NCI-H2107 (cell line): ENCODE results near the gene RPP25.

Experiments
- DNase-seq: peaks from one replicate; lab custom pipeline; 2025; lab: John Stamatoyannopoulos, UW

Gene RPP25, protein sequence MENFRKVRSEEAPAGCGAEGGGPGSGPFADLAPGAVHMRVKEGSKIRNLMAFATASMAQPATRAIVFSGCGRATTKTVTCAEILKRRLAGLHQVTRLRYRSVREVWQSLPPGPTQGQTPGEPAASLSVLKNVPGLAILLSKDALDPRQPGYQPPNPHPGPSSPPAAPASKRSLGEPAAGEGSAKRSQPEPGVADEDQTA

DNA sequence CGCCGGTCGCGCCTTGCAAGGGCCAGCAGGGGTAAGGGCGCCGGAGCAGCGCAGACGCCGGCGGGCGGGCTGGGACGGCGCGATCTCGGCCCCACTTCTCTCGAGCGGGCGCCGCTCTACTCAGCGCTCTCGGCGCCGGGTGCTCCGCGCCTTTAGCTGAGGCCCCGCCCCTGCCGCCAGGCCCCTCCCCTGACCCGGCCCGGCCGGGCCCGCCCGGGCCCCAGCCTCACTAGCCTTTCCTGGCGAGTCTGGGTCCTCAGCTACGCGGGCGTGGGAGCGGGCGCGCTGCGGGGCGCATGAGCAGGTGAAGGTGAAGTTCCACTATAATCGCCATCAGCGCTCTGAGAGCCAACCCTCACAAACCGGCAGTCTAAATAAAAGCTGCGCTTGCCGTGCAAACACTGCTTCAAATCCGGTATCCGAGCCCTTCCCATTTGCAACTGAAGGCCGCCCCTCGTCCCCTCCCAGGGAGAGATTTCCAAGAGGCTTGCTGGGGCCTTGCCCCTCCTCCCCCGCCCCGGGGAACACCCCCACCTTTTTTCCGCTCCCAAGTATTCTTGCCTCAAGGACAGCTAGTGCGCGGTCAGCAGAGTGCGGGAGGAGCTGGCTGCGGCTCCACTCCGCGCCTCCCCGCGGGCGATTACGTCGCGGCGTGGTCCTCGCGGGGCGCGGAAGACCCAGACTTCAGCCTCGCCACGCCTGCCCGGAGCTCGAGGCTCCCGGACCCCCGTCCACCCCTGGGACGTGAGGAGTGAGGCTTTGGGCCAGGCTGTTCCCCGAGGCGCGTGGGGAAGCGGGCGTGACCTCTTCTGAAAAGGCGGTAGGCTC is at the start of gene RPP25:
Gene RPP25 (minus strand): TSS at position 125 of the 828 bp plus-strand sequence. CDS start 189 bp downstream, outside the sequence.
- no peak for DNase-seq

DNA sequence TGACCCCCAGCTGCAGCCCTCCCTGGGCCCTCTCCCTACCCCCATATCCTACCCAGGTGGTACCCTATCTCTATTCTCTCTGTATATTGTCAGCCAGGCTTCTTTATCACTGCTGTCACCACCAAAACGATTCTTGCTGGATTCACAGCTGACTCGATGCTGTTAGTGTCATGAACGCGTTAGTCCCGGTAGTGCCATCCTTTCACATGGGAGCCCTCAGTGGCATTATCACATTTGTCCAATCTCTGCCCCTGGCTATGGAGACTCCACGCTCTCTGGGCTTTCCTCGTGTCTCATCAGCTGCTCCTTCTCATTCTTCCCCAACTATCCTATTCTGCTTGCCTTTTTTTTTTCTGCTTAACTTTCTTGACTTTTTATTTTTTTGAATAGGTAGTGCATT is 45.8 kb upstream of the RPP25 start:
- DNase-seq: no peak

DNA sequence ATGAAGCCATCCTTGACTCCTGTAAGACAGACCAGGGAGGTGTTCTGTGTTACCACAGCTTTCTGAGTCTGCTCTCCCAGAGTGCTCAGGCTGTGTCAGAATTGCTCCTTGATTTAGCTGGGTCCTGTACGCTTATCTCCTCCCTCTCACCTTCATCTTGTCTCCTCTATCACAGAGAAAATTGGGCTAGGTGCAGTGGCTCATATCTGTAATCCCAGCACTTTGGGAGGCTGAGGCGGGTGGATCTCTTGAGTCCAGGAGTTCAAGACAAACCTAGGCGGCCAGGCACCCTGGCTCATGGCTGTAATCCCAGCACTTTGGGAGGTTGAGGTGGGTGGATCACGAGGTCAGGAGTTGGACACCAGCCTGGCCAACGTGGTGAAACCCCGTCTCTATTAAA is 44.7 kb upstream of the RPP25 start:
- no peak for DNase-seq

DNA sequence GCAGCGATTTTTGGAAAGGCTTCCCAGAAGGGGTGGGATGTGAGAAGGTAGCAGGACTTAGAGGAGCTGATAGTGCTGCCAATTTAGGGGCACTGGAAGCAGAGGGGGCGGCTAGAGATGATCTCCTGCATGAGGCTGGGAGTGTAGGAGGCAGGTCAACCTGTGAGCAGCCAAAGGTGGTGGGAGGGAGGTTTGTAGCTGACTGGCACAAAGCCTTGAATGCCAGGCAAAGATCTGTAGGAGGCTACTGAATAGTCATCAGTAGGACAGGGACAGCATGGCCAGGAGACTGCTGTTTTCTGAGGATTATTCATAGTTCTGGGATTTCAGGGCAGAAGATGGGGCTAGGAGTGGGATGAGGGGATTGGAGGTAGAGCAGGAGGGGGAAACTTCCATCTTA is 41.0 kb upstream of the RPP25 start:
- no peak for DNase-seq

DNA sequence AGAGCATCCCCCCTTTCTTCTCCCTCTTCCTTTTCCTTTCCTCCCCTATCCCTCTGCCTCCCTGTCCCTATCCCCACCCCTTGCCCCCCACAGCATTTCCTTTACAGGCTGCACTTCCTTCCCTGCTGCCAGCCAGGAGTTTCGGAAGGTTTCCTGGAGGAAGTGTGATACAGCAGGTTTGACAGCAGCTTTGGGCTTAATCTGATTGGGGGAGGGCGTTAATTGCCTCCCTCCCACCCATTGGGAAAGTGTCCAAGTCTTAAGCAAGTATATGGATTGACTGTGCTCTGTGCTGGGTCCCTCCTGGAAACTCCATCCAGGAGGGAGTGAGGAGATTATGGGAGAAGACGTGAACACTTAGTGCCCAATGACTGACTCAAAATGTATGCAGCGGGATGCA is 40.6 kb upstream of the RPP25 start:
- DNase-seq: no peak

DNA sequence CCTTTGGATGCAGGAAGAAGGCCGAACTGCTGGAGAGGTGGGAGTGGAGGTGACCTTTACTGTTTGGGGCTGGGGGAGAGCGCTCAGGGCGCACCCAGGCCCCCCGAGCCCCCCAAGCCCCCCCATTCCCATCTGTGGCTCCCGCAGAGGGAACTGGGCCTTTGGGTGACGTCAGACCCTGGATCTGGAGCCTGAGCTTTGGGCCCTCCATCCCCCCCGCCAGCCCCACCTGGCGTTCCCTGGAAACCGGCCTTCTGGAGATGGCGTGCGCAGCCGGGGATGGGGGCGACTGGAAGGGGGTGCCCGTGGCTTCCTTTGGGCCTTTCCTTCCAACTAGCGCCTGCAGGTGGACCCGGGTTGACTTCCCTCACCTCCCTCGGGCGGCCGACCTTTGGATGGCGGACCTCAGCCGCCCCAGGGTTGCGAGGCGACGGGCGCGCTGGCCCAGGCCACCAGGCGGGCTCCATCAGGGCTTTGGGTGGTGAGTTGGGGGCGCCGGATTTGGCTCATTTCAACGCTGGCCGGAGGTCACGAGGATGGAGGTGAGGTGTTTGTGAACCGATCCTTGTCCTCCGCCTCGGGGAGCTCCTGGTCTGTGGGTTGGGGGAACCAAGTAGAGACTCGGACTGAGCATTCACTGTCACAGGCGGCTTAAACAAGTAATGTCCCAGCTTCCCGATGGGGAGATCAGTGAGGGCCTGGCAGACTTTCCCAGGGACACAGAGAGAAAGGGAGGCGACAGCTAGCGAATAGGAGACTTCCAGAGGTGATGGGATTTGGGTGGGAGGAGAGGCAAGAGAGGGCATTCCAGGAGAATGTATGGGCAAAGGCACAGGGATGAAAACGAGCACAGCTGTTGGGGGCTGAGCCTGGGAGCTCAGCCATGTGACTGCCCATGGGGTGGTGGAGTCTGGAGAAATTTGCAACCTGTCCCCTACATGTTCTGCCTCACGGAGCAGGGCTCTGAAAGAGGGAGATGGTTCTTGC is 39.5 kb upstream of the RPP25 start:
- DNase-seq: peak; percentile 26

DNA sequence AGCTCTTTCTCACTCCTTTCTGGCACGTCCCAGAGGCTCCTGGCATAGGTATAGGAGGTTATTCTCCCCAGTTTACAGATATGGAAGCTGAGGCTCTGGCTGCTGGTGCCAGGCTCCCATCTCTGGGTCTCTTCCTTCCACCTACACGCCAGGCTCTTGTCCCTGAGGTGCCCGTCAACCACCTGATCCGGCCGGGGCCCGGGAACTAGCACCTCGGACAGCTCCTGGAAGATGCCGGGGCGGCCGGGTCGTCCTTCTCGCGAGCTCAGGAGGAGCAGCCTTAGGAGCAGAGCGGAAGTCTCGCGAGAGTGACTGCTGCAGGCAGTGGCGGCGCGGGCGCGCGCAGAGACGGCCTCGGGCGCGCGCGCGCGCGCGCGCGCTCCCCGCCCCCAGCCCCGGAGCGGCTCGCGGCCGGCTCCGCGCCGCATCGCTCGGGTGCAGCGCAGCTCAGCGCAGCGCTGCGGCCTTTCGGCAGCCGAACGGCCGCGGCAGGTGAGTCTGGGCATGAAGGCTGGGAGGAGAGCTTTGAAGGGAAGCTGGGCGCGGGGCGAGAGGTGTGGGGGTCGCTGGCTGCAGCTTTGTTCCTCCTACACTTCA is 38.7 kb upstream of the RPP25 start, which contains the start of gene SCAMP5:
Gene SCAMP5 (plus strand): TSS at position 382 of the 597 bp plus-strand sequence. CDS start 16,277 bp downstream, outside the sequence.
- DNase-seq: peak; percentile 84

DNA sequence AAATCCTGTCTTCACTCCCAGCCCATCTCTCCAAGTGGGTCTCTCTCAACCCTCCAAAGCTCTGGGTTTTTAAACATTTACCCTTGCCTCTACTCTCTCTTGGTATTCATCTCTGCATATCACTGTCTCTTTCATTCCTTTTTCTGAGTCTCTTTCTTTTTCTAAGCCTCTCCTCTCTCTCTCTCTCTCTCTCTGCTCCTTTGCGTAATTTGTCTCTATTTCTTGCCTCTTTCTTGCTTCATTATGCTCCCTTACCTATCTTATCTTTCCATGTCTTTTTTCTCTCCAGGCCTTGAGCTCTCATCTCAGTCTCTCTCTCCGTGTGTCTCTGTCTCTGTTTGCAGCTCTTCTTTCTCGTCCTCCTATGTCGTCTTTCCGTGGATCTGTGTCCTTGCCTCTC is 38.1 kb upstream of the RPP25 start:
- DNase-seq: no peak

DNA sequence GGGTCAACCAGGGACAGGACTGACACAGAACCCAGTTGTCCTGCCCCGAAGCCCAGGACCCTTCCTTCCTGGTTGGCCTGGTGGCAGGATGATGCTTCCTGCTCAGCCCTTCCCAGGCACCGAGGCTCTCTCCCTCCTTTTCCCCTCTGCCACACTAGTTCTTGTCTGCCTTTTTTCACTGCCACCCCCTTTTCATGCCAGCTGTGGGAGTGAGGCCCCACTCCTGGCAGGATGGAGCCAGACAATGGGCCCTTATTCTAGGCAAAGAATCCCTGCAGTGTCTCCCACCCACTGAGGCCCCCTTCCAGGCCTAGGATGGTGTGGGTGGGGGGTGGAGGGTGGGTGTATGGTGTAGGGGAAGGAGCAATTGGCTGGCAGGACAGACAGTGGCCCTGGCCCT is 37.7 kb upstream of the RPP25 start:
- DNase-seq: no peak

DNA sequence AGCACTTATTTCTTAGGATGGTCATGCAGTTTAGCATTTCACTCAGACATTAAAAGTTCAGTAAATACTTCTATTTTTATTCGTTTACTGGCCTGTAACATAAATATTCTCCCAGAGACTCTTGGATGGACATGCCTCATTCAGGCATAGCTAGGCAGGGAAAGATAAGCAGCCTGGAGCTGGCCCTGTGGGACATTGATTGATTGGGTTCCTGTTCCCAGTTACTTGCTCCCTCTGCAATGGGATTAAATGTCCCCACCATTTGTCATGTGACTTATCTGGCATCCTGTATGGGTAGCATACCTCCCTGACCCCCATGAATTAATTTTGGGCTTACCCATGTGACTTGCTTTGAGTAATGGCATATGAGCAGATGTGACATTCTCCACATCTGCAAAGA is 36.0 kb upstream of the RPP25 start:
- no peak for DNase-seq

DNA sequence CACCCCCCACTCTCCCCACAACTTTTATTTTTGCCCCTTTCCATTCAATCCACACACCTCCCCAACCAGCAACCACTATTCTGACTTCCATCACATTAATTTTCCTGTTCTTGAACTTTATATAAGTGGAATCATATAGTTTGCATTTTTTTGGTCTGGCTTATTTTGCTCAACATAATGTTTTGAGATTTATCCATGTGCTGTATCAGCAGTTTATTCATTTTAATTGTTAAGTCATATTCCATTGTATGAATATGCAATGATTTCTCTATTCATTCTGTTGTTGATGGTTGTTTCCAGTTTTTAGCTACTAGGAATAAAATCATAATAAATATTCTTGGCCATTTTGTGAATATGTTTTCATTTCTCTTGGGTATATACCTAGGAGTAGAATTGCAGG is 33.0 kb upstream of the RPP25 start:
- no peak for DNase-seq

DNA sequence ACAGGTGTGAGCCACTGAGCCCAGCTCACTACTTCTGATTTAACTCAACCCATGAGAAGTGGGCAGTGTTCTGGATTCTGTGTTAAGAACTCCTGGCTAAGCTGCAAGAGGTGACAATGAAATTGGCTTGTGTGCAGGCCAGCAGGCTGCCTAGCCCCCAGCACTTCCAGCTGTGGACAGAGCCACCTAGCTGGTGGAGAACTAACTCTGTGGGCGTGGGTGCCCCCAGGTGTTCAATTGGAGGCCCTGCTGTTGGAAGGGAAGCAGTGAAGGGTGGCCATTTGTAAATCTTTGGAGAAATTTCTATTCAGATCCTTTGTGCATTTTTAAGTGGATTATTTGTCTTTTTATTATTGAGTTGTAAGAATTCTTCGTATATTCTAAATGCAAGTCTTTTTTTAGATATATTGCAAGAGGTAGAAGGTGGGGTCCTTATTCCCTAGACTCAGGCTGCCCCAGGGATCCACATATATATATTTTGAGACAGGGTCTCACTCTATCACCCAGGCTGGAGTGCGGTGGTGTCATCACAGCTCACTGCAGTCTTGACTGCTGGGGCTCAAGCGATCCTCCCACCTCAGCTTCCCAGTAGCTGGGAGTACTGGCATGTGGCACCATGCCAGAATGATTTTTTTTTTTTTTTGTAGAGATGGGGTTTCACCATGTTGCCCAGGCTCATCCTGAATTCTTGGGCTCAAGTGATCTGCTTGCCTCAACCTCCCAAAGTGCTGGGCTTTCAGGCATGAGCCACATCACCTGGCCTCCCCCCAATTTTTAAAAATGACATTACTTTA is 31.6 kb upstream of the RPP25 start:
- DNase-seq: no peak

DNA sequence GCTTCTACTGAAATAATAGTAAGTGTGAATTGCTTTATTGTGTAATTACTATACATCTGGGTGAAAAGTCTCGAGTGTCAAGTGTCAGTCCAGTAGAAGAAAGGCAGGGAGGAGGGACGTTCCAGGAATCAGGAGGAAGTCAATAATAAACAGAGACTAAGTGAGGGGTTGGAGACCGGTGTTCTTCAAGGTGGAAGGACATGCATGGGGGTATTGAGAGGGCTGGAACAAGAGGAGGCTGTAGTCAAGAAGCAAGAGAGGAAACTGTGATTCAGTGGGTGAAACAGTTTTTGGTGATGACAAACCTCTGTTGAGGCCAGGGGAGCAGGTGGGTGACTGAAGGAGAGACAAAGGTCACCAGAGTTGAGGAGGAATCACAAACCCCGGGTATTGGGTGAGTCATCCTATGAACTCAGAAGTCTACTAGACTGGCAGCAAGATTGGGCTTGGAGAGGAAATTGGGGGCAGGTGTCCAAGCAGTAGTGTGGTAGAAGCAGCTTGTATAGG is 27.2 kb upstream of the RPP25 start:
- no peak for DNase-seq

DNA sequence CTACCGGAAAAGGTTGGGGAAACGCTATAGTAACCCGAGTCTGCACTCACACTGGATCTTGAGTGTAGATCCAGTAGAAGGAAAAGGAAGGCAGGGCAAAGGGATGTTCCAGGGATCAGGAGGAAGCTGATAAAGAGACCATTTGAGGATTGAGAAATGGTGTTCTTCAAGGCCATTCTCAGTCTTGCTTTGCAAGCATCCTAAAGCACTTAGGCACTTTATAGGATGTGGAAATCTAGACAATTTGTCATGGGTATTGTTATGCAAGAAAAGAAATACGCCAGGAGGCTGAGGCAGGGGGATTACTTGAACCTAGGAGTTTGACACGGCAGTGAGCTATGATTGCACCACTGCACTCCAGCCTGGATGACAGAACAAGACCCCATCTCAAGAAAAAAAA is 25.6 kb upstream of the RPP25 start:
- DNase-seq: no peak

DNA sequence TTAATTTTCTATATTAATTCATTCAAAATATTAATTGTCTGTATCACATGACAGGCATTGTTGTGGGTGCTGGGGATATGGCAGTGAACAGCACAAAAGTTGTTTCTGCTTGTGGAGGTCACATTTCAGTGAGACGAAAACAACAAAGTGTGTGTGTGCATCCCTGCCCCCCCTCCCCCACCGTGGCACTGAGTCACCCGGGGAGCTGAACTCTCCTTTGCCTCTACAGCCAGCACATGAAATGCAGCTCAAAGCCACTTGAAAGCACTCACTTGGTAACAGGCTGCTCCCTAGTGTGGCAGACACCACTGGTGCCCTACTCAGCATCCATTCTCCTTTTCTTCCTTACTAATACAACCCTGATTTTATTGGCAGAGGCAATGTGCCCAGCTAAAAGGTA is 21.9 kb upstream of the RPP25 start:
- DNase-seq: peak; percentile 18

DNA sequence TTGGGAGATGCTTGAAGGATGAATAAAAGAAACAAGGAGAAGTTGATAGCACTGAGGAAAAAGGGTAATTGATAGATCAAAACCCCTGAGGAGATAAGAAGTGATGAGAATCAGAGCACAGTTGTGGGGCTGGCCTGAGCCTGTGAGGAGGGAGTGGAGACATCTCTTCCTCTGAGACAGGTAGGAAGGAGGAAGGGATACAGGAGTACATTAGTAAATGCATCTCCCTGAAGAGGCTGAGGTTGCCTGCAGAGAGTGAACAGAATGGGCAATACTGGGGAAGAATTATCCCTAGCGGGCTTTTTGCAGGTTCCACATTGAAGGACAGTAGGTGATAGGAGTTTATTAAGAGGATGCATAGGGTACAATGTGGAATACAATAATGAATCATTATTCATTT is 21.5 kb upstream of the RPP25 start:
- DNase-seq: no peak

DNA sequence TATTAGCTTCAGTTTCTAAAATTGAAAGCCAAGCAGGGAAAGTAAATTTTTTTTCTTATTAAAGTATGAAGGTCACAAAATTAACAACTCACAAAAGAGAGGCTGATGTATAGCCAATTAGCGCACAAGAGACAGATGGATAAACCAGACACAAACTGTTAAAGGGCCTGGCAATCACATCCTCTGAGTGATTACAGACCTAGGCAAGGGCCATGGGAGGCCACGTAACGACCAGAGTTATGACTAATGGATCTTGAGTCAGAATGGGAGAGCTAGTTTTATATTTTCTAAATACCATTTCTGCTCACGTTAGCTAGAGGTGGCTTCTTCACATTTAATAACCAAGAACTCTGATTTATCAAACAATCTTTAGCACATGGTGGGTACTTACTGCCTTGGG is 21.0 kb upstream of the RPP25 start:
- no peak for DNase-seq

DNA sequence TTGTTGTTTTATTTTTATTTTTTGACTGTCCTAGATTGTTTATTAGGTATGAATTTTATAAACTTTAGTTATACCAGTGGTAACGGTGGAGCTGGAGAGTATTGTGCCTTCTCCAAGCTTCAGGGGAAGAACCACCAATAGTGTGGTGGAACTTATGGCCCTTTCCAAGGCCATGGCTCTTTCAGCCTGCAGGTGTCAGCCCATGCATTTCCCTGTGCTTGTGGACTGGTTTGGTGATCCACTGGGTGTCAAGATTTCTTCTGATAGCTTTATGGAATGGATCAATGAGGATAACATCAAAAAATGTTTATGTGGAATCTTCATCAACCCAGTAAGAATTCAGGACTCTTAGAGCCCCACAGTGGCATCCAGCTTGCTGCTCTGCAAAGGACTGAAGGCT is 19.6 kb upstream of the RPP25 start:
- no peak for DNase-seq

DNA sequence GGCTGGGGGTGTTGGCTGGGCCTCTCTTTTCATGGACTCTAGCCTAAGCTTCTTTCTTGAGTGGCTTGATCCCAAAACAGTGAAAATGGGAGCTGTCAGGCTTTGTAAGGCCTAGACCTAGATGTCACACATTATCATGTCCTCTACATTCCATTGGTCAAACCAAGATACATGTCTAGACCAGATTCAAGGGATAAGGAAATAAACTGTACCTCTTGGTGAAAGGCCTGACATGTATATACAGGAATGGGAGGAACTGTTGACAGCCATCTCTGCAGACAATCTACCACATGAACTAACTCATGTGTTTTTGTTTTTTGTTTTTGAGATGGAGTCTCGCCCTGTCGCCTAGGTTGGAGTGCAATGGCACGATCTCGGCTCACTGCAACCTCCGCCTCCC is 11.1 kb upstream of the RPP25 start:
- DNase-seq: no peak

DNA sequence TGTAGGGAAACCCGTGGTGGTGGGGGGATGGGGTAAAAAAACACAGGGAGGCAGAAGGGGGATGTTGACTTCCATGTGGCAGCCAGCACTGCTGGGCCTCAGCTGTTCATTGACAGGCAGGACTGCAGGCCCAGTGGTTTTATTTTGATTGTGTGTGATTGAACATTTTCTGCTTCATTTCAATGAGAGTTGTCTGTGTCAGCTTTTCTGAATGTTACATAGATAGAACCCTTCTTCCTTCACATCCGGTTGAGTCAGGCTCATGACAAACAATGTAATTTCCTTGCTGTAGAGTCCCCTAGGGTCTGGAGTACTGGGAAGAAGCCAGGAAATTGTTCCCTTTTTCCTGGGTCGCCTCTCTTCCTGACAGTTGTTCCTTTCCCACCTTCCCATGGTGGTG is 8.2 kb upstream of the RPP25 start:
- no peak for DNase-seq

DNA sequence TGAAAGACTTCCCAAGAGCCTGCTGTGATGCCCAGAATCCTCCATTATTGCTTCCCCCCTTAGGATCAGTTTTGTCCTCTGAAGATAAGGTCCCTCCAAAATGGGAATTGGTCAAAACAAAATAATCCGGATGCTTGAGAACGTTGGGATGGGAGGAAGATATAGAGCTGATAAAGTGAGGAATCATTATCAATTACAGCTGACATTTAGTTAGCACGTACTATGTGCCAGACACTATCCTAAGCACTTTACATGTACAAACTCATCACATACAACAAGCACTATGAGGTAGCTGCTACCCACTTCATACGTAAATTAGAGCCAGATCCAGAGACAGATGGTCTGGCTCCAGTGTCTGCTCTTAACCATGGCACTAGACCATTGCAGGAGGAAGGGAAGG is 6.6 kb upstream of the RPP25 start:
- DNase-seq: no peak
